ENCODE measurements around the gene BCAS1.

- TF ChIP-seq POLR2A (IDR thresholded peaks at IDR 0.05) = no peak
- TF ChIP-seq CTCF (IDR thresholded peaks at IDR 0.05) = no peak
Observed at GRCh38 chr20:54113566-54113965, 43.2 kb upstream of the BCAS1 start.

All from body of pancreas (tissue), 4 donors.